ENCODE measurements around the gene BRD3OS. TPM values are rescaled to one million over a fixed set of nuclear protein-coding genes. Genes with fewer than 3 reads are reported as not detected.

The BRD3OS gene, protein sequence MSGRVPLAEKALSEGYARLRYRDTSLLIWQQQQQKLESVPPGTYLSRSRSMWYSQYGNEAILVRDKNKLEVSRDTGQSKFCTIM
- 35.3 TPM for polyA plus RNA-seq (2013, experiment 1 of 4)
- polyA plus RNA-seq (2013, experiment 2 of 4), result 35.6 TPM
- 28.0 TPM for polyA plus RNA-seq (2013, experiment 3 of 4)
- 30.0 TPM for polyA plus RNA-seq (2013, experiment 4 of 4)

DNA sequence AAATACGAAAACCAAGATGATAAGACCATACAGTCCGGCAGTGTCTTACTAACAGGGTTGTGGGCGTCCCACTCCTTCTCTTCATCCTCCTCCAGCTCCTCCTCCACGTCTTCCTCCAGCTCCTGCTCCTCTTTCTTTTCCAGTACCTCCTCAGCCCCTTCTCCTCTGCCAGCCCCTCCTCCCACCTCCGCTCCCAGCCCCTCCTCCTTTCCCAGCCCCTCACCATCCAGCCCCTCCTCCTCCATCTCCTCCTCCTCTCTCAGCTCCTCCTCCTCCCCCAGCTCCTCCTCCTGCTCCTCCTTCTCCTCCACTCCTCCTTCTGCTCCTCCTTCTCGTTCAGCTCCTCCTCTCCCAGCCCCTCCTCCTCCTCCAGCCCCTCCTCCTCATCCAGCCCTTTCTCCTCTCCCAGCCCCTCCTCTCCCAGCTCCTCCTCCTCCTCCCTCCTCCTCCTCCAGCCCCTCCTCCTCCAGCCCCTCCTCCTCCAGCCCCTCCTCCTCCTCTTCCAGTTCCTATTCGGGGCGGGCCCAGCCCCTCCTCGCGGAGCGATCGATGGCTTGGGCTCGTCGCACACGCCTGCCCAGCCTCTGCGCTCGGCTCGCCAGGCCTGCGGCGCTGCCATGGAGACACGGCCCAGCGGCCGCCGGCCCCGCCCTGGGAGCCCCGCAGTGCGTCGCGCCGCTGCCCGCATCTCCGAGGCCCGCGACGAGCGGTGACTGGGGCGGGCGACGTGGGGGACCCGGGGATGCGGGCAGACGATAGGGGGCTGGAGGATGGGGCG, at the start of gene BRD3OS:
TSS of gene BRD3OS (plus strand) at position 654 of the 778 bp plus-strand sequence. CDS start 1,267 bp downstream, outside the sequence.
- Histone ChIP-seq H3K4me1 (ENCODE audit: control insufficient read depth, insufficient read depth, low read length) (peaks cover 9% of the 10 kb centered on the region), H3K27me3 (ENCODE audit: control insufficient read depth, insufficient read depth, low read length, poor library complexity, severe bottlenecking) (no peaks in the 10 kb centered on the region), H3K9me3 (ENCODE audit: control insufficient read depth, low read length) (no peaks in the 10 kb centered on the region), H3K27ac (ENCODE audit: insufficient read depth, low read depth, low read length, poor library complexity, severe bottlenecking) (peak within 1 kb of the TSS; percentile 77), H3K36me3 (ENCODE audit: control insufficient read depth, insufficient read depth, low read length) (peaks cover 4% of the 10 kb centered on the region), H3K4me3 (ENCODE audit: insufficient read depth, low read depth, low read length) (peak within 1 kb of the TSS; percentile 76)
- WGBS, 2 experiments, result 2% methylated on average over 43 of the region's 43 CpGs

- H3K27me3 ChIP-seq (ENCODE audit: control insufficient read depth, insufficient read depth, low read length, poor library complexity, severe bottlenecking), result no peaks in the 10 kb centered on the region
- peaks cover 47% of the 10 kb centered on the region for H3K4me1 ChIP-seq (ENCODE audit: control insufficient read depth, insufficient read depth, low read length)
- H3K36me3 ChIP-seq (ENCODE audit: control insufficient read depth, insufficient read depth, low read length), result no peaks in the 10 kb centered on the region
- H3K4me3 ChIP-seq (ENCODE audit: insufficient read depth, low read depth, low read length), result no peak overlapping the region
- WGBS, 2 experiments, result 90 to 95% methylated on average over 3 of the region's 3 CpGs
- H3K9me3 ChIP-seq (ENCODE audit: control insufficient read depth, low read length), result no peaks in the 10 kb centered on the region
- no peak overlapping the region for H3K27ac ChIP-seq (ENCODE audit: insufficient read depth, low read depth, low read length, poor library complexity, severe bottlenecking)
These were observed 49.8 kb upstream of the BRD3OS start for GRCh38 chr9:133975511-133975910.

DNA sequence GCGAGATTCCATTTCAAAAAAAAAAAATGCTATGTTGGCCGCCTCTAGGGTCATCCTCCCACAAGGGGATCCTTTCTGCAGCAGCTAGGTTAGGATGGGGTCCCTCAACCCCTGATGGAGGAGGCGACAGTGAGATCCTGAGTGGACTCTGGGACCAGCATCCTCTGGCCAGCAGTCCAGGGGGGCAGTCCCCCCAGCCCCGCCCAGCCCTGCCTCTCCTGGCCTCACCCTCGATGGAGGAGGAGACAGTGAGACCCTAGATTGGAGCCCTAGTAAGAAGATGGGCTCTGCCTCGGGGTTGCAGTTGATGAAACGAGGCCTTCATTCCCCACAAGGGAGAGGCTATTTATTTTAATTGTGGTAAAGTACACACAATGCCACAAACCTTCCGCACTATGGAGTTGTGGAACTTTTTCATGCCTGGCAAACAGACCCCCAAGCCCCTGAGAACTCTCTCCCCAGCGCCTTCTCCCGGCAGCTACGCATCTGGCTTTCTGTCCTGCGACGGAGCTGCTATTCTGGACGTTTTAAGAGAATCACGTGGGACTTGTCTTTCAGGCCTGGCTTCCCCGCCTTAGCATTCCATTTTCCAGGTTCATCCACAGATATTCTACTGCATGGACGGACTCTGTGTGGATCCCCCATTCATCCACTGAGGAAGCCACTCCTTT, 49.0 kb upstream of the BRD3OS start:
- Histone ChIP-seq H3K4me1 (ENCODE audit: control insufficient read depth, insufficient read depth, low read length) (peaks cover 41% of the 10 kb centered on the region), H3K36me3 (ENCODE audit: control insufficient read depth, insufficient read depth, low read length) (no peaks in the 10 kb centered on the region), H3K27ac (ENCODE audit: insufficient read depth, low read depth, low read length, poor library complexity, severe bottlenecking) (no peak overlapping the region), H3K9me3 (ENCODE audit: control insufficient read depth, low read length) (no peaks in the 10 kb centered on the region), H3K4me3 (ENCODE audit: insufficient read depth, low read depth, low read length) (no peak overlapping the region), H3K27me3 (ENCODE audit: control insufficient read depth, insufficient read depth, low read length, poor library complexity, severe bottlenecking) (no peaks in the 10 kb centered on the region)
- 95 to 96% methylated on average over 17 of the region's 17 CpGs for WGBS, 2 experiments

GRCh38 chr9:133976887-133977286, 48.4 kb upstream of the BRD3OS start:
- Histone ChIP-seq H3K27ac (ENCODE audit: insufficient read depth, low read depth, low read length, poor library complexity, severe bottlenecking) (no peak overlapping the region), H3K4me3 (ENCODE audit: insufficient read depth, low read depth, low read length) (no peak overlapping the region), H3K9me3 (ENCODE audit: control insufficient read depth, low read length) (no peaks in the 10 kb centered on the region), H3K4me1 (ENCODE audit: control insufficient read depth, insufficient read depth, low read length) (peaks cover 39% of the 10 kb centered on the region), H3K27me3 (ENCODE audit: control insufficient read depth, insufficient read depth, low read length, poor library complexity, severe bottlenecking) (no peaks in the 10 kb centered on the region), H3K36me3 (ENCODE audit: control insufficient read depth, insufficient read depth, low read length) (no peaks in the 10 kb centered on the region)
- WGBS, 2 experiments, result 91 to 95% methylated on average over 9 of the region's 9 CpGs

DNA sequence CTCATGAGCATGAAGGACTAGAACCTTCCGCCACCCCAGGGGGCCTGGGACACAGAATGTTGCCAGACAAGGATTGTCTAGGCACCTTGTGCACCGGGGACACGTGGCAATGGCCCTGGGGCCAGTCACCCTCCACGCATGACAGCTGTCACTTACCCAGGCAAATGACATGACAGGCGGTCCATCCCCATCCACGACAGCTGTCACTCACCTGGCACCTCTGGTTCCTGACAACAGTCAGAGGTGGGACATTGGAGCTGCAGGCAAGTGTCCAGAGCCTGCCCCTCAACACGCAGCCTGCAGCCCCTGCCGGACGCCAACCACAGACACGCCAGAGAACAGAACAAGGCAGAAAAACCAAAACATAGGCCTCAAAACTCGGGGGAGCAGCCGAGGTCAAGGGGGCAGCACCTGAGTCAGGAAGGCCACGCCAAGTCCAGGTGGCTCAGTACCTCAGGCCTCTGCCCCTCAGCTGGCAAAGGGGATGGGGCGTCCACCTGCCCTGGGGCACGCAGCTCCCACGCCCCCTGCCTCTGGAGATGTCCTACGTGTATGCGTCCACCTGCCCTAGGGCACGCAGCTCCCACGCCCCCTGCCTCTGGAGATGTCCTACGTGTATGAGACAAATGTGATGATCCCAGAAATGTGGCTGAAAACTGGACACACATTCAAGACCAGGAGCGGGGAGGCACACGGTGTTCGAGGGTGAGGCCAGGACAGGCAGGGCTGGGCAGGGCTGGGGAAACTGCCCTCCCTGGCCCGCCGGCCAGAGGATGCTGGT, 47.7 kb upstream of the BRD3OS start:
- Histone ChIP-seq H3K9me3 (ENCODE audit: control insufficient read depth, low read length) (no peaks in the 10 kb centered on the region), H3K27me3 (ENCODE audit: control insufficient read depth, insufficient read depth, low read length, poor library complexity, severe bottlenecking) (no peaks in the 10 kb centered on the region), H3K4me1 (ENCODE audit: control insufficient read depth, insufficient read depth, low read length) (peaks cover 35% of the 10 kb centered on the region), H3K4me3 (ENCODE audit: insufficient read depth, low read depth, low read length) (no peak overlapping the region), H3K36me3 (ENCODE audit: control insufficient read depth, insufficient read depth, low read length) (no peaks in the 10 kb centered on the region), H3K27ac (ENCODE audit: insufficient read depth, low read depth, low read length, poor library complexity, severe bottlenecking) (no peak overlapping the region)
- 93 to 95% methylated on average over 26 of the region's 26 CpGs for WGBS, 2 experiments

DNA sequence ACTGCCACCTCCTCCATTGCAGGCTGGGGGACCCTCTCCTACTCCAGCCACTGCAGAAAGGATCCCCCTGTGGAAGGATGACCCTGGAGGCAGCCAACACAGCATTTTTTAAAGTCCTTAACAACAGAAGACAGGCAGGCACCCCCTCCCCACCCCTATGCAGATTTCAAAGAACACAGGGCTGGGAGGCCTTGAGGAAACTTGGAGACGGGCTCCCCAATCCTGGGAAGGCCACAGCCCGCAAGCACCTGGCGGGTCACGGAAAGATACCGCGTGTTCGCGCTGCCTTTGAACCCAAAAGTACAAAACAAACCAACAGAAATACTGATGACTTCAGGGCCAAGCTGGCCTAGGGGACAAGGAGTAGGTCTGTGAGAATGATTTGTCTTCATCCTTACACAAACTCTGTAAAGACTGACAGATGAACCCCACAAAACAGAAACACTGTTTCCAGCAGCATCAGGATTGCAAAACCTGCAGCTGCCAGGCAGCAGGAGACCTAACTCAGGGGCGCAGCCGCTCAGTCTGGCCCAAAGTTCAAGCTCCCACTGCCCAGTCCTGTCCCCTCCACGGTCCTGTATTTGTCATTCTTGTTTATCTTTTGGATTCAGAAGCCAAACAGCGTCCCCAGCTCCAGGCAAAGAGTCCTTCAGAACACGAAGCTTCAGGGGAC, 46.9 kb upstream of the BRD3OS start:
- H3K36me3 ChIP-seq (ENCODE audit: control insufficient read depth, insufficient read depth, low read length), result no peaks in the 10 kb centered on the region
- H3K4me1 ChIP-seq (ENCODE audit: control insufficient read depth, insufficient read depth, low read length), result peaks cover 33% of the 10 kb centered on the region
- no peaks in the 10 kb centered on the region for H3K9me3 ChIP-seq (ENCODE audit: control insufficient read depth, low read length)
- 87 to 95% methylated on average over 13 of the region's 13 CpGs for WGBS, 2 experiments
- H3K27me3 ChIP-seq (ENCODE audit: control insufficient read depth, insufficient read depth, low read length, poor library complexity, severe bottlenecking), result no peaks in the 10 kb centered on the region
- no peak overlapping the region for H3K4me3 ChIP-seq (ENCODE audit: insufficient read depth, low read depth, low read length)
- H3K27ac ChIP-seq (ENCODE audit: insufficient read depth, low read depth, low read length, poor library complexity, severe bottlenecking), result no peak overlapping the region

- no peak overlapping the region for H3K4me3 ChIP-seq (ENCODE audit: insufficient read depth, low read depth, low read length)
- H3K27ac ChIP-seq (ENCODE audit: insufficient read depth, low read depth, low read length, poor library complexity, severe bottlenecking), result no peak overlapping the region
- H3K36me3 ChIP-seq (ENCODE audit: control insufficient read depth, insufficient read depth, low read length), result no peaks in the 10 kb centered on the region
- WGBS, 2 experiments, result 93 to 94% methylated on average over 16 of the region's 16 CpGs
- peaks cover 33% of the 10 kb centered on the region for H3K4me1 ChIP-seq (ENCODE audit: control insufficient read depth, insufficient read depth, low read length)
- H3K27me3 ChIP-seq (ENCODE audit: control insufficient read depth, insufficient read depth, low read length, poor library complexity, severe bottlenecking), result no peaks in the 10 kb centered on the region
- no peaks in the 10 kb centered on the region for H3K9me3 ChIP-seq (ENCODE audit: control insufficient read depth, low read length)
These were observed 46.4 kb upstream of the BRD3OS start for GRCh38 chr9:133978899-133979272.

- H3K36me3 ChIP-seq (ENCODE audit: control insufficient read depth, insufficient read depth, low read length), result no peaks in the 10 kb centered on the region
- no peaks in the 10 kb centered on the region for H3K9me3 ChIP-seq (ENCODE audit: control insufficient read depth, low read length)
- H3K27ac ChIP-seq (ENCODE audit: insufficient read depth, low read depth, low read length, poor library complexity, severe bottlenecking), result peak overlapping the region; percentile 26
- no peak overlapping the region for H3K4me3 ChIP-seq (ENCODE audit: insufficient read depth, low read depth, low read length)
- H3K4me1 ChIP-seq (ENCODE audit: control insufficient read depth, insufficient read depth, low read length), result peaks cover 32% of the 10 kb centered on the region
- 74 to 76% methylated on average over 37 of the region's 37 CpGs for WGBS, 2 experiments
- H3K27me3 ChIP-seq (ENCODE audit: control insufficient read depth, insufficient read depth, low read length, poor library complexity, severe bottlenecking), result no peaks in the 10 kb centered on the region
These were observed 45.9 kb upstream of the BRD3OS start for GRCh38 chr9:133979273-133979920.
